HG03039 (cell line): ENCODE data around the gene LIMK2.

ENCODE experiments used
- ATAC-seq: cut with Tn5 transposase; IDR thresholded peaks from one replicate; pipeline ENCODE4 v1.9.1; 2021; ENCODE audit warnings: mild to moderate bottlenecking, moderate library complexity; ENCODE audit not compliant: unreplicated experiment

The LIMK2 gene

GRCh38 chr22:31271026-31271425 lies 58.9 kb downstream of the LIMK2 start:
- ATAC-seq: no peak

GRCh38 chr22:31271485-31271884 lies 59.4 kb downstream of the LIMK2 start:
- ATAC-seq: no peak

DNA sequence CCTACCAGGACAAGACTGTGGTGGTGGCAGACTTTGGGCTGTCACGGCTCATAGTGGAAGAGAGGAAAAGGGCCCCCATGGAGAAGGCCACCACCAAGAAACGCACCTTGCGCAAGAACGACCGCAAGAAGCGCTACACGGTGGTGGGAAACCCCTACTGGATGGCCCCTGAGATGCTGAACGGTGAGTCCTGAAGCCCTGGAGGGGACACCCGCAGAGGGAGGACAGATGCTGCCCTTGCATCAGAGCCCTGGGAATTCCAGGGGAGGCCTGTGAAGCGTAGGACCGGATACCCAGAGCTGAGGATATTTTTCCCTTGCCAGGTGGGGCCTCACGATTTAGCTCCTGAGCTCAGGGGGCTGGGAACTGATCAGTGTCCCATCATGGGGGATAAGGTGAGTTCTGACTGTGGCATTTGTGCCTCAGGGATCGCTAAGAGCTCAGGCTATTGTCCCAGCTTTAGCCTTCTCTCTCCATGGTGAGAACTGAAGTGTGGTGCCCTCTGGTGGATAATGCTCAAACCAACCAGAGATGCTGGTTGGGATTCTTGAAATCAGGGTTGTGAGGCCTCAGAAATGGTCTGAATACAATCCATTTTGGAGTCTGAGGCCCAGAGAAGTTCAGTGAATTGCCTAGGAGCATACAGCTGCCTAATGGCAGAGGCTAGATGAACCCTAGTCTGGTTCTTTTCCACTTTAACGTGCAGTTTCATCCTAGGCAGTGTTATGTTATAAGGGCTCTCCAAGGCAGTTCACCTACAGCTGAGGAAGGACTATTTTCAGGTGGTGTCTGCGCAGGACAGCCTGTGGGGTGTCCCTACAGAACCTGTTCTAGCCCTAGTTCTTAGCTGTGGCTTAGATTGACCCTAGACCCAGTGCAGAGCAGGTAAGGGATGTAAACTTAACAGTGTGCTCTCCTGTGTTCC lies 60.7 kb downstream of the LIMK2 start:
- no peak for ATAC-seq

DNA sequence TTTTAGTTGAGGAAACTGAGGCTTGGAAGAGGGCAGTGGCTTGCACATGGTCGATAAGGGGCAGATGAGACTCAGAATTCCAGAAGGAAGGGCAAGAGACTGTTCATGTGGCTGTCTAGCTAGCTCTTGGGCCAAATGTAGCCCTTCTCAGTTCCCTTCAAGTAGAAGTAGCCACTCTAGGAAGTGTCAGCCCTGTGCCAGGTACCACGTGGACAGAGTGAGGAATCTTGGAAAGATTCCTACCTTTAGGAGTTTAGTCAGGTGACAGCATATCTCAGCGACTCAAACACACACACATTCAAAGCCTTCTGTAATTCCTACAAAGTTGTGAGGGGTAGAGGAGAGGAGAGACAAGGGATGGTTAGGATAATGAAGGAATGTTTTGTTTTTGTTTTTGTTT lies 61.9 kb downstream of the LIMK2 start:
- ATAC-seq: no peak

DNA sequence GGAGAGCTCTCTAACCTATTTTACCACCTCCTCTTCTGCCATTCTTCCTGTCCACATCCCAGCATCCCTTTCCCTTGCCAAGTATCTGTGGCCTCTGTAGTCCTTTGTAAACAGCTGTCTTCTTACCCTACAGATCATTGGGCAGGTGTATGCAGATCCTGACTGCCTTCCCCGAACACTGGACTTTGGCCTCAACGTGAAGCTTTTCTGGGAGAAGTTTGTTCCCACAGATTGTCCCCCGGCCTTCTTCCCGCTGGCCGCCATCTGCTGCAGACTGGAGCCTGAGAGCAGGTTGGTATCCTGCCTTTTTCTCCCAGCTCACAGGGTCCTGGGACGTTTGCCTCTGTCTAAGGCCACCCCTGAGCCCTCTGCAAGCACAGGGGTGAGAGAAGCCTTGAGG lies 62.9 kb downstream of the LIMK2 start:
- ATAC-seq: no peak

- no peak for ATAC-seq
These were observed 63.5 kb downstream of the LIMK2 start for GRCh38 chr22:31275576-31275975.

DNA sequence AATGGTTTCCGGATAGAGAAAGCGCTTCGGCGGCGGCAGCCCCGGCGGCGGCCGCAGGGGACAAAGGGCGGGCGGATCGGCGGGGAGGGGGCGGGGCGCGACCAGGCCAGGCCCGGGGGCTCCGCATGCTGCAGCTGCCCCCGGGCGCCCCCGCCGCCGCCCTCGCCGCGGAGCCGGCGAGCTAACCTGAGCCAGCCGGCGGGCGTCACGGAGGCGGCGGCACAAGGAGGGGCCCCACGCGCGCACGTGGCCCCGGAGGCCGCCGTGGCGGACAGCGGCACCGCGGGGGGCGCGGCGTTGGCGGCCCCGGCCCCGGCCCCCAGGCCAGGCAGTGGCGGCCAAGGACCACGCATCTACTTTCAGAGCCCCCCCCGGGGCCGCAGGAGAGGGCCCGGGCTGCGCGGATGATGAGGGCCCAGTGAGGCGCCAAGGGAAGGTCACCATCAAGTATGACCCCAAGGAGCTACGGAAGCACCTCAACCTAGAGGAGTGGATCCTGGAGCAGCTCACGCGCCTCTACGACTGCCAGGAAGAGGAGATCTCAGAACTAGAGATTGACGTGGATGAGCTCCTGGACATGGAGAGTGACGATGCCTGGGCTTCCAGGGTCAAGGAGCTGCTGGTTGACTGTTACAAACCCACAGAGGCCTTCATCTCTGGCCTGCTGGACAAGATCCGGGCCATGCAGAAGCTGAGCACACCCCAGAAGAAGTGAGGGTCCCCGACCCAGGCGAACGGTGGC lies 64.5 kb downstream of the LIMK2 start:
- ATAC-seq: no peak

DNA sequence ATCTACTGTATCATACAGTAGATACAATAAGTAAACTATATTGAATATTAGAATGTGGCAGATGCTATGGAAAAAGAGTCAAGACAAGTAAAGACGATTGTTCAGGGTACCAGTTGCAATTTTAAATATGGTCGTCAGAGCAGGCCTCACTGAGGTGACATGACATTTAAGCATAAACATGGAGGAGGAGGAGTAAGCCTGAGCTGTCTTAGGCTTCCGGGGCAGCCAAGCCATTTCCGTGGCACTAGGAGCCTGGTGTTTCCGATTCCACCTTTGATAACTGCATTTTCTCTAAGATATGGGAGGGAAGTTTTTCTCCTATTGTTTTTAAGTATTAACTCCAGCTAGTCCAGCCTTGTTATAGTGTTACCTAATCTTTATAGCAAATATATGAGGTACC lies 65.6 kb downstream of the LIMK2 start:
- ATAC-seq: no peak

DNA sequence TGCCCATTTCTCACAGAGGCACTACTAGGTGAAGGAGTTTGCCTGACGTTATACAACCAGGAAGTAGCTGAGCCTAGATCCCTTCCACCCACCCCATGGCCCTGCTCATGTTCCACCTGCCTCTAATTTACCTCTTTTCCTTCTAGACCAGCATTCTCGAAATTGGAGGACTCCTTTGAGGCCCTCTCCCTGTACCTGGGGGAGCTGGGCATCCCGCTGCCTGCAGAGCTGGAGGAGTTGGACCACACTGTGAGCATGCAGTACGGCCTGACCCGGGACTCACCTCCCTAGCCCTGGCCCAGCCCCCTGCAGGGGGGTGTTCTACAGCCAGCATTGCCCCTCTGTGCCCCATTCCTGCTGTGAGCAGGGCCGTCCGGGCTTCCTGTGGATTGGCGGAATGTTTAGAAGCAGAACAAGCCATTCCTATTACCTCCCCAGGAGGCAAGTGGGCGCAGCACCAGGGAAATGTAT lies 66.1 kb downstream of the LIMK2 start:
- ATAC-seq: no peak

DNA sequence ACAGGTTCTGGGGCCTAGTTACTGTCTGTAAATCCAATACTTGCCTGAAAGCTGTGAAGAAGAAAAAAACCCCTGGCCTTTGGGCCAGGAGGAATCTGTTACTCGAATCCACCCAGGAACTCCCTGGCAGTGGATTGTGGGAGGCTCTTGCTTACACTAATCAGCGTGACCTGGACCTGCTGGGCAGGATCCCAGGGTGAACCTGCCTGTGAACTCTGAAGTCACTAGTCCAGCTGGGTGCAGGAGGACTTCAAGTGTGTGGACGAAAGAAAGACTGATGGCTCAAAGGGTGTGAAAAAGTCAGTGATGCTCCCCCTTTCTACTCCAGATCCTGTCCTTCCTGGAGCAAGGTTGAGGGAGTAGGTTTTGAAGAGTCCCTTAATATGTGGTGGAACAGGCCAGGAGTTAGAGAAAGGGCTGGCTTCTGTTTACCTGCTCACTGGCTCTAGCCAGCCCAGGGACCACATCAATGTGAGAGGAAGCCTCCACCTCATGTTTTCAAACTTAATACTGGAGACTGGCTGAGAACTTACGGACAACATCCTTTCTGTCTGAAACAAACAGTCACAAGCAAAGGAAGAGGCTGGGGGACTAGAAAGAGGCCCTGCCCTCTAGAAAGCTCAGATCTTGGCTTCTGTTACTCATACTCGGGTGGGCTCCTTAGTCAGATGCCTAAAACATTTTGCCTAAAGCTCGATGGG lies 66.7 kb downstream of the LIMK2 start:
- ATAC-seq: no peak

DNA sequence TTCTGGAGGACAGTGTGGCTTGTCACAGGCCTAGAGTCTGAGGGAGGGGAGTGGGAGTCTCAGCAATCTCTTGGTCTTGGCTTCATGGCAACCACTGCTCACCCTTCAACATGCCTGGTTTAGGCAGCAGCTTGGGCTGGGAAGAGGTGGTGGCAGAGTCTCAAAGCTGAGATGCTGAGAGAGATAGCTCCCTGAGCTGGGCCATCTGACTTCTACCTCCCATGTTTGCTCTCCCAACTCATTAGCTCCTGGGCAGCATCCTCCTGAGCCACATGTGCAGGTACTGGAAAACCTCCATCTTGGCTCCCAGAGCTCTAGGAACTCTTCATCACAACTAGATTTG lies 67.2 kb downstream of the LIMK2 start:
- no peak for ATAC-seq

DNA sequence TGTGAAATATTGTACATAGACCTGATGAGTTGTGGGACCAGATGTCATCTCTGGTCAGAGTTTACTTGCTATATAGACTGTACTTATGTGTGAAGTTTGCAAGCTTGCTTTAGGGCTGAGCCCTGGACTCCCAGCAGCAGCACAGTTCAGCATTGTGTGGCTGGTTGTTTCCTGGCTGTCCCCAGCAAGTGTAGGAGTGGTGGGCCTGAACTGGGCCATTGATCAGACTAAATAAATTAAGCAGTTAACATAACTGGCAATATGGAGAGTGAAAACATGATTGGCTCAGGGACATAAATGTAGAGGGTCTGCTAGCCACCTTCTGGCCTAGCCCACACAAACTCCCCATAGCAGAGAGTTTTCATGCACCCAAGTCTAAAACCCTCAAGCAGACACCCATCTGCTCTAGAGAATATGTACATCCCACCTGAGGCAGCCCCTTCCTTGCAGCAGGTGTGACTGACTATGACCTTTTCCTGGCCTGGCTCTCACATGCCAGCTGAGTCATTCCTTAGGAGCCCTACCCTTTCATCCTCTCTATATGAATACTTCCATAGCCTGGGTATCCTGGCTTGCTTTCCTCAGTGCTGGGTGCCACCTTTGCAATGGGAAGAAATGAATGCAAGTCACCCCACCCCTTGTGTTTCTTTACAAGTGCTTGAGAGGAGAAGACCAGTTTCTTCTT lies 67.9 kb downstream of the LIMK2 start:
- ATAC-seq: no peak

- ATAC-seq: no peak
These were observed 69.6 kb downstream of the LIMK2 start for GRCh38 chr22:31281733-31282132.

DNA sequence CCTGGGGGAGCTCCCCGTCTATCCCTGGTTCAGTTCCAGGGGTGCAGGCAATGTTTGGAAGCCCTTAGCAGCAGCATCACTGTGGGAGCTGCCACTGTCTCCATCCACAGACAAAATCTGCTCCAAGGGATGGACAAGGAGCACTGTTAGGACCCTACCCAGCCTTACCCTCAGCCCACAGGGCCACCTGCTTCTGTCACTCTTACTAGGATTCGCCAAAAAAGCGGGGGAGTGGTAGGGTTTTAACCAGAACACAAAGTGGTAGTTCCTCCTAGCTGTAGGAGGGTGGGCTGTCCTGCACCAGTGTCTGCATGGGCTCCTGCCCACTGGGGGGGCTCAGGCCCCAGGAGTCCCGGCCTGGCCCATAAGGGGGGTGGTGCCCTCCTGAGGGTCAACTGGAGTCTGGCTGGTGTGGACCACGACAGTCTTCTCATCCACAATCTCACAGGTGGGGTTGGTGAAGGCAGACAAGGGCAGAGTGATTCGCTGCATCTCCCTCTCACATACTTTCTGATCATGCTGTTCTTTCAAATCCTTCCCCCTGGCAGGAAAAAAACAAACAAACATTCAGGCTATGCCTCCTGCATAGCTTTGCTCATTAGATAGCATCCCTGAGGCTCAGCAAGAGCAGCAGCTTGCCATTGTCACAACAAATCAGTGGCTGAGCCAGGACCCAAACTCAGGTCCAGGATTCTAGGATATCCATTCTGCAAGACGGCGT lies 70.8 kb downstream of the LIMK2 start:
- ATAC-seq: no peak

- ATAC-seq: no peak
These were observed 72.4 kb downstream of the LIMK2 start for GRCh38 chr22:31284281-31285155.

DNA sequence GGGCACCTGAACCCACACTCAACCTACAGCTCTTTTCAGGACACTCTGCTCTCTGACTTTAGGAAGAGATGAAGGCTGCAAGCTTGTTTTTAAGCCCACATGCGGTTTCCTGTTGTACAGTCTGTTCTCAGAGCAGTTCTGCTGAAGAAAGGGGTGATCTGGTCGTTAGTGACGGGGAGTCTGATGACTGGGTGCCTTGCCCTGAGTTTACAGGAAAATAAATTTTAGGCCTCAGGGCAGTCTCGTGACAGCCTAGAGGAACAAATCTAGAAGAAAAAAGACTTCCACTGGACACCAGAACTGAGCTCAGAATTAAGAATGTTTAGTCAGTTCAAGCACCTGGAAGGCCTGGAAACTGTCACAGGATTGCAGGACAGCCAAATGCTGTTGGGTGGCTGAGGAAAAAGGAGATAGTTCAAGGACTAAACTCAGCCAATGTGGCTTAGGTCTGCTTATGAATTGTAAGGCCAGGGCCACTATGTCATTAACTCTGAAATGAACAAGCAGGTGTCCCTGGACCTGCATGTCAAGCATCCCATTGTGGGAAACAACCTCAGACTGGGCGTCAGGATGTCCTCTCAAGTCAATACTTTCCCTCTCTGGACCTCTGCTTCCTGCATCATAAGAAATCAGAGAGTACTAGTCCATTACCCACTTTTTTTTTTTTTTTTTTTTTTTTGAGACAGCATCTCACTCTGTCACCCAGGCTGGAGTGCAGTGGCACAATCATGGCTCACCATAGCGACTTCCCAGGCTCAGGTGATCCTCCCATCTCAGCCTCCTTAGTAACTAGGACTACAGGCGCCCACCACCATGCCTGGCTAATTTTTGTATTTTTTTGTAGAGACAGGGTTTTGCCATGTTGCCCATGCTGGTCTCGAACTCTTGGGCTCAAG lies 74.5 kb downstream of the LIMK2 start:
- ATAC-seq: no peak

DNA sequence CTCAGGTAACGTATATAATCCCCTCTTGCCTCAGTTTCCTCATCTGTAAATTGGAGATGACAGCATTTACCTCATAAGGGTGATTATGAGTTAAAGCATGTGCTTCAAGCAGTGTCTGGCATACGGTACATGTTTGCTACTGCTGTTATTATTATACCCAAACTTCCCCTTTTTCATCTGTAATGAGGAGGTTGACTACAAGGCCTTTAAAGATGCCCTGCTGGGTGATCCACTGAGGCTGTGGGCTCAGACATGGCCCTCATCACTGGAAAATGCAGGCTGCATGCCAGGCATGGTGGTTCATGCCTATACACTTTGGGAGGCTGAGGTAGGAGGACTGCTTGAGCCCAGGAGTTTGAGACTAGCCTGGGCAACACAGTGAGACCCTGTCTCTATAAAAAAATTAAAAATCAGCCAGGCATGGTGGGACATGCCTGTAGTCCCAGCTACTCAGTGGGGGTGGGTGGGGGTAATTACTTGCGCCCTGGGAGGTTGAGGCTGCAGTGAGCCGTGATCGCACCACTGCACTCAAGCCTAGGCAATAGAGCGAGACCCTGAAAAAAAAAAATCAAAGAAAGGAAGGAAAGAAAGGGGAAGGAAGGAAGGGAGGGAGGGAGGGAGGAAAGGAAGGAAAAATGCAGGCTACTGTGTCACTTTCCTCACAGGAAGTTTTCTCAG lies 75.9 kb downstream of the LIMK2 start:
- no peak for ATAC-seq
